Fibroblast of lung (primary cell): ENCODE results near the gene FMNL3. TPM values are rescaled to one million over a fixed set of nuclear protein-coding genes. Genes with fewer than 3 reads are reported as not detected.

Experiments
- DNase-seq, 2 donors: peaks; one replicate each; pipeline versions ENCODE4 v3.0.0 to v3.0.0-alpha.2; 2010; ENCODE audit warnings: low read depth in 2 of 2
- H2AFZ ChIP-seq: 2 replicates; pipeline ENCODE4 v1.5.1; 2012; ENCODE audit warnings: low read length, control low read depth, inconsistent platforms
- H3K27ac ChIP-seq: 2 replicates; pipeline ENCODE4 v1.5.1; 2011; ENCODE audit warnings: low read length, control low read depth; ENCODE audit not compliant: insufficient read depth
- H3K27me3 ChIP-seq: 2 replicates; pipeline ENCODE4 v1.5.1; 2011; ENCODE audit warnings: mild to moderate bottlenecking, low read length; ENCODE audit not compliant: control insufficient read depth, insufficient read depth
- H3K36me3 ChIP-seq: 2 replicates; pipeline ENCODE4 v1.5.1; 2011; ENCODE audit warnings: low read length; ENCODE audit not compliant: control insufficient read depth, insufficient read depth
- H3K4me1 ChIP-seq: 2 replicates; pipeline ENCODE4 v1.5.1; 2011; ENCODE audit warnings: low read length; ENCODE audit not compliant: control insufficient read depth, insufficient read depth; ENCODE audit errors: extremely low read depth
- H3K4me2 ChIP-seq: 2 replicates; pipeline ENCODE4 v1.5.1; 2011; ENCODE audit warnings: low read length, control low read depth; ENCODE audit not compliant: insufficient read depth; ENCODE audit errors: extremely low read depth
- H3K4me3 ChIP-seq, 4 experiments: fragments of 200-600 bp in 1 of 4; sonication (generic) in 1 of 4; replicated peaks in 1 of 4; 2 replicates each; pipeline ENCODE4 v1.5.1; 2011 to 2016; ENCODE audit warnings: low read length in 4 of 4, low read depth in 3 of 4, mild to moderate bottlenecking in 3 of 4, control low read depth in 2 of 4, inconsistent platforms in 1 of 4, mixed read lengths in 1 of 4; ENCODE audit not compliant: insufficient read depth in 1 of 4; ENCODE audit errors: control extremely low read depth in 1 of 4
- H3K79me2 ChIP-seq: 2 replicates; pipeline ENCODE4 v1.5.1; 2012; ENCODE audit warnings: mild to moderate bottlenecking, low read length, inconsistent platforms; ENCODE audit not compliant: control insufficient read depth, insufficient read depth
- H3K9ac ChIP-seq: 2 replicates; pipeline ENCODE4 v1.5.1; 2011; ENCODE audit warnings: mild to moderate bottlenecking, low read length, control low read depth; ENCODE audit not compliant: insufficient read depth
- H3K9me3 ChIP-seq: 2 replicates; pipeline ENCODE4 v1.5.1; 2012; ENCODE audit warnings: low read depth, low read length; ENCODE audit not compliant: control insufficient read depth, insufficient read depth
- H4K20me1 ChIP-seq: 2 replicates; pipeline ENCODE4 v1.5.1; 2011; ENCODE audit warnings: low read length; ENCODE audit not compliant: control insufficient read depth, insufficient read depth; ENCODE audit errors: extremely low read depth
- CTCF ChIP-seq, 2 donors: IDR thresholded peaks in 1 of 2; conservative IDR thresholded peaks in 1 of 2; 1 replicate in 1 of 2; 2 replicates in 1 of 2; pipeline ENCODE4 v1.5.1; 2011 to 2012; ENCODE audit warnings: low read length in 2 of 2, control low read depth in 1 of 2, inconsistent platforms in 1 of 2, low read depth in 1 of 2, mild to moderate bottlenecking in 1 of 2
- EZH2 ChIP-seq: IDR thresholded peaks from 2 replicates; pipeline ENCODE4 v1.5.1; 2012; ENCODE audit warnings: low read length, control low read depth, mild to moderate bottlenecking; ENCODE audit errors: missing control alignments
- polyA plus RNA-seq, 2 donors: library from polyadenylated mRNA; depleted of rRNA in 1 of 2; stranded (reverse) in 1 of 2; unstranded in 1 of 2; fragments of >200 nt; gene quantifications; 2 replicates each; pipeline ENCODE4 v1.2.1, GENCODE V29; 2011 to 2012; ENCODE audit warnings: missing spikeins in 1 of 2
- total RNA-seq: library from RNA; depleted of rRNA; stranded (reverse); fragments of >200 nt; gene quantifications from 2 replicates; pipeline ENCODE4 v1.2.1, GENCODE V29; 2014

Gene FMNL3
- total and polyA plus RNA-seq, 2 donors (not counting 1 experiment from before 2014, with no cell fraction given) = 15.0 to 22.5 TPM

GRCh38 chr12:49666176-49666575 lies 41.0 kb downstream of the FMNL3 start:
- Histone ChIP-seq H3K27me3 (no peaks in the 10 kb centered on the region), H3K36me3 (no peaks in the 10 kb centered on the region), H4K20me1 (no peaks in the 10 kb centered on the region), H3K4me3 (no peak overlapping the region), H2AFZ (no peak overlapping the region), H3K9me3 (no peaks in the 10 kb centered on the region), H3K4me2 (no peak overlapping the region), H3K4me1 (peaks cover 11% of the 10 kb centered on the region), H3K79me2 (peaks cover 3% of the 10 kb centered on the region), H3K27ac (no peak overlapping the region), H3K9ac (no peak overlapping the region)
- no peak for DNase-seq
- TF ChIP-seq EZH2 (no peak), CTCF (conservative IDR thresholded peaks at IDR 0.05 in 1 of 2, IDR thresholded peaks at IDR 0.05 in 1 of 2; ENCODE audit: low read depth in 1 of 2, low read length in 2 of 2) (no peak)

- H3K4me2 ChIP-seq = no peak overlapping the region
- no peaks in the 10 kb centered on the region for H4K20me1 ChIP-seq
- DNase-seq = peak in 1 of 2 donors; percentile 68
- H3K9ac ChIP-seq = no peak overlapping the region
- H3K27me3 ChIP-seq = no peaks in the 10 kb centered on the region
- no peaks in the 10 kb centered on the region for H3K9me3 ChIP-seq
- H3K4me1 ChIP-seq = peaks cover 11% of the 10 kb centered on the region
- TF ChIP-seq CTCF (conservative IDR thresholded peaks at IDR 0.05 in 1 of 2, IDR thresholded peaks at IDR 0.05 in 1 of 2; ENCODE audit: low read depth in 1 of 2, low read length in 2 of 2) (no peak), EZH2 (no peak)
- H2AFZ ChIP-seq = no peak overlapping the region
- H3K4me3 ChIP-seq = no peak overlapping the region
- no peak overlapping the region for H3K27ac ChIP-seq
- no peaks in the 10 kb centered on the region for H3K79me2 ChIP-seq
- H3K36me3 ChIP-seq = peaks cover 2% of the 10 kb centered on the region
Measured at GRCh38 chr12:49665384-49665783, 41.8 kb downstream of the FMNL3 start.

- H3K9ac ChIP-seq = no peak overlapping the region
- no peak overlapping the region for H3K4me2 ChIP-seq
- H4K20me1 ChIP-seq = no peaks in the 10 kb centered on the region
- no peak for TF ChIP-seq CTCF (conservative IDR thresholded peaks at IDR 0.05 in 1 of 2, IDR thresholded peaks at IDR 0.05 in 1 of 2; ENCODE audit: low read depth in 1 of 2, low read length in 2 of 2)
- TF ChIP-seq EZH2 = no peak
- no peak for DNase-seq
- no peaks in the 10 kb centered on the region for H3K9me3 ChIP-seq
- H3K4me3 ChIP-seq = no peak overlapping the region
- H3K27me3 ChIP-seq = no peaks in the 10 kb centered on the region
- no peak overlapping the region for H2AFZ ChIP-seq
- peaks cover 2% of the 10 kb centered on the region for H3K36me3 ChIP-seq
- peak overlapping the region; percentile 75 for H3K27ac ChIP-seq
- no peaks in the 10 kb centered on the region for H3K79me2 ChIP-seq
- peaks cover 11% of the 10 kb centered on the region for H3K4me1 ChIP-seq
Measured at GRCh38 chr12:49664591-49665239, 42.5 kb downstream of the FMNL3 start.
